GM19452 (cell line): Measurements from ENCODE around the gene CFAP97D1.
"Not testable (repeated sequence)": the region's sequence is repeated elsewhere in the genome, so short reads cannot be mapped to it uniquely, and the experiment has no call there.

Experiments used
- ATAC-seq: cut with Tn5 transposase; IDR thresholded peaks from one replicate; pipeline ENCODE4 v1.9.1; 2021; ENCODE audit not compliant: unreplicated experiment

The CFAP97D1 gene

GRCh38 chr17:43792668-43793067, 12.4 kb downstream of the CFAP97D1 start:
- not testable (repeated sequence) for ATAC-seq

GRCh38 chr17:43798024-43798423, 17.8 kb downstream of the CFAP97D1 start:
- ATAC-seq: not testable (repeated sequence)

GRCh38 chr17:43799047-43799446, 18.8 kb downstream of the CFAP97D1 start:
- ATAC-seq: no peak

- ATAC-seq: no peak
These were observed 20.5 kb downstream of the CFAP97D1 start for GRCh38 chr17:43800736-43801135.

- ATAC-seq: no peak
These were observed 21.6 kb downstream of the CFAP97D1 start for GRCh38 chr17:43801844-43802243.

GRCh38 chr17:43803758-43804157, 23.5 kb downstream of the CFAP97D1 start:
- no peak for ATAC-seq

GRCh38 chr17:43805117-43805516, 24.9 kb downstream of the CFAP97D1 start:
- ATAC-seq: no peak

- no peak for ATAC-seq
These were observed 27.8 kb downstream of the CFAP97D1 start for GRCh38 chr17:43808076-43808475.

GRCh38 chr17:43809121-43809520, 28.9 kb downstream of the CFAP97D1 start:
- ATAC-seq: no peak

- no peak for ATAC-seq
These were observed 30.0 kb downstream of the CFAP97D1 start for GRCh38 chr17:43810226-43810715.

GRCh38 chr17:43810823-43811222, 30.6 kb downstream of the CFAP97D1 start:
- no peak for ATAC-seq

GRCh38 chr17:43812396-43813265, 32.4 kb downstream of the CFAP97D1 start:
- no peak for ATAC-seq

- no peak for ATAC-seq
These were observed 33.2 kb downstream of the CFAP97D1 start for GRCh38 chr17:43813386-43813785.

GRCh38 chr17:43814026-43814425, 33.8 kb downstream of the CFAP97D1 start:
- no peak for ATAC-seq

GRCh38 chr17:43814714-43815113, 34.5 kb downstream of the CFAP97D1 start:
- ATAC-seq: no peak

- no peak for ATAC-seq
These were observed 36.4 kb downstream of the CFAP97D1 start for GRCh38 chr17:43816336-43817320.

GRCh38 chr17:43817826-43818225, 37.6 kb downstream of the CFAP97D1 start:
- ATAC-seq: no peak

- no peak for ATAC-seq
These were observed 38.7 kb downstream of the CFAP97D1 start for GRCh38 chr17:43818966-43819365.

GRCh38 chr17:43820759-43821158, 40.5 kb downstream of the CFAP97D1 start:
- ATAC-seq: no peak

- no peak for ATAC-seq
These were observed 42.4 kb downstream of the CFAP97D1 start for GRCh38 chr17:43822570-43823190.
